T47D (cell line): ENCODE data around the gene MYO15B.

Experiments
- DNase-seq, 2 experiments: peaks; one replicate each; pipeline versions ENCODE4 v3.0.0 to v3.0.0-alpha.2; 2011 to 2012; ENCODE audit warnings: low read depth in 1 of 2, low spot score in 1 of 2
- JUND ChIP-seq: IDR thresholded peaks from 2 replicates; pipeline ENCODE4 v1.6.1; 2012; ENCODE audit warnings: low read depth
- in situ Hi-C: cut with HindIII; loops from 2 replicates; pipeline ENCODE4 v1.10.0; 2016; ENCODE audit warnings: low sequenced_read_pairs, low pct_unique_long_range_greater_than_20kb

MYO15B gene

GRCh38 chr17:75619506-75620431 lies 32.2 kb downstream of the MYO15B start:
- in situ Hi-C loops, result no loop called here
- no peak for TF ChIP-seq JUND
- peak in 1 of 2 experiments; percentile 50 for DNase-seq

DNA sequence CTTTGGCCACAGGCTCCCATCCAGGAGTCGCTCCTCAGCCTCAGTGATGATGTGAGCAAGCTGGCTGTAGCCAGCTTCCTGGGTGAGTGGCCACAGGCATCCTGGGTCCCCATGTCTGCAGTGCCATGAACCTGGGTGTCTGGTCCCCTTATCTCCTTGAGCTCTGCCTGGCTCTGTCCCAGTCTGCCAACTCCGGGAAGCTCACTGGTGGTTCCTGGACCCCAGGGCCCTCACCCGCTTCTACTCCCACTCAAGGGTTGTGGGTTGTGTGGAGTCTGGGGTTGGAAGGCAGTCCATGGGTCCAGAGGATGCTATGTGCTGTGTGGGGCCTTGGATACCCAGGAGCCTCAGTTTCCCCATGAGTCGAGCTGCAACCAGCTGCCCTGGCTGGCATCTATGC lies 33.9 kb downstream of the MYO15B start:
- in situ Hi-C loops, result no loop called here
- no peak for TF ChIP-seq JUND
- no peak for DNase-seq

DNA sequence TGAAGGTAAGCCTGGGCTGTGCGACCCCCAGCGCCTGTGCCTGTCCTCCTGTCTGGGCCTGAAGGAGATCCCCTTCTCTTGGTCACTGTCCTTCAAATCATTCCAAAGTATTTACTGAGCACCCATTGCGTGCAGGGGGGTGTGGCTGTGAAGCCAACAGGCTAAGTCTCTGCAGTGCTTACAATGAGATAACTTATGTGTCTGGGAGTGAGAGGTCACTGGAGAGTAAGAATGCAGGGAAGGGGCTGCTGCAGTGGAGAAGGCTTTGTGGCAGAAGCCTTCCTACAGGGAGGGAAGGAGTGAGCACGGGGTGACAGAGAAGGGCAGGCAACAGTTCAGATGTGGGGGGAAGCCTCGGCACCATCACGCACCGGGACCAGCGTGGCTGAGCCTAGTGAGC lies 34.5 kb downstream of the MYO15B start:
- no peak for TF ChIP-seq JUND
- no peak for DNase-seq
- in situ Hi-C loops, result no loop called here

GRCh38 chr17:75622771-75623273 lies 35.2 kb downstream of the MYO15B start:
- in situ Hi-C loops, result no loop called here
- DNase-seq, result no peak
- TF ChIP-seq JUND, result no peak

DNA sequence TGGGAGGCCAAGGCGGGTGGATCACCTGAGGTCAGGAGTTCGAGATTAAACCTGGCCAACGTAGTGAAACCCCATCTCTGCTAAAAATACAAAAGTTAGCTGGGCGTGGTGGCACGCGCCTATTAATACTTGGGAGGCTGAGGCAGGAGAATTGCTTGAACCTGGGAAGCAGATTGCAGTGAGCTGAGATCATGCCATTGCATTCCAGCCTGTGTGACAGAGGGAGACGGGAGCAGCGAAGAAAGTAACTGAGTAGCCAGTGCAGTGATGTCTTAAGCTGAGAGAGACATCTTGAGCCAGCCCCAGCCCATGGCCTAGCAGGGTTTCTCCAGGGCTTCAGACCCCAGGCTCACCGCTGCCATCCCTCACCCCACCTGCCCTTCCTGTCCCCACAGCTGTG lies 35.8 kb downstream of the MYO15B start:
- TF ChIP-seq JUND, result no peak

GRCh38 chr17:75624021-75624420 lies 36.4 kb downstream of the MYO15B start:
- DNase-seq, result no peak
- in situ Hi-C loops, result no loop called here
- TF ChIP-seq JUND, result no peak

More for the DNA sequence above, 35.8 kb downstream of the MYO15B start:
- DNase-seq, result no peak
- in situ Hi-C loops, result no loop called here

- in situ Hi-C loops, result no loop called here
- DNase-seq, result no peak
- no peak for TF ChIP-seq JUND
Measured at GRCh38 chr17:75624714-75625345, 37.2 kb downstream of the MYO15B start.

GRCh38 chr17:75625813-75626486 lies 38.4 kb downstream of the MYO15B start:
- DNase-seq, result peak; percentile 49 to 82
- TF ChIP-seq JUND, result no peak
- in situ Hi-C loops, result no loop called here

DNA sequence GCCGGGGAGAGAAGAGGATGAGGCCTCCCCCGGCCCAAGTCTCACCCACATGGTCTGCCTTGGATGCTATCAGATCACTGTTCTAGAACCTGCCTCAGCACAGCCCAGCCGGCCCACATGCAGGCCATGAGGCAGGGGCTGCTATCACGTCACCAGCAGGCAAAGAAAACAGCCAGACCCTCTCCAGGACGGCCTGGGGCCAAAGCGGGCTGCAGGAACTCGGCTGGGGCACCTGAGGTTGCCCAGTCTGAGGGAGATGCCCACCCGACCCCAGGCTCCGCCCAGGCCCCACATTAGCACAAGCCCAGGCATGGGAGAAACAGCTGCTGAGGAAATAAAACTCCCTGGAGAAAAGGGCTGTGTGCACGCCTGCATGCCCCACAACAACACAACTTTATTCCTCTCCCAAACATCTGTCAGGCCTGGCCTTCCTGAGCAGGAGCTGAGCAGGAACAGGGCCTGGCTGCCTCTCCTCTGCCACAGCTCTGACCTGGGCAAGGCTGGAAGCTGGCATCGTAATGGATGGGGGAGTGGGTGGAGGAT lies 39.0 kb downstream of the MYO15B start:
- TF ChIP-seq JUND, result no peak
- no peak for DNase-seq
- in situ Hi-C loops, result no loop called here

DNA sequence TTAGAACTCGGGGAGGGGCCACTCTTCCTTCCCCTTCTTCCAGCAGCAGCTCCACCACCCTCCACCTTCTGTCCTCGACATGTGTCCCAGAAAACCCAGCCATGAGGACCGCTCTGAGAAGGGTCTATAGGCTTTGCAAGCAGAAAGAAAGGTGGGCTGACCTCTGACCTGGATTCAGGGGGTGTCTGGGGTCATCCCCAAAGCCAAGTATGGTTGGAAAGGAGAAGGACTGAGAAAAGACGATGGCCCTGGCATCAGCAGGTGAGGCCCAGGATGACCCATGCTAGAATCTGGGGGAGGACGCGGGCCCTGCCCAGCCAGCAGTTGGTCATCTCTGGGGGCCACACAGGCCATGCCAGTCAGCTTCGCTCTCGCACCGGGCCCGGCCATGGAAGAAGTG lies 39.5 kb downstream of the MYO15B start:
- no peak for DNase-seq
- TF ChIP-seq JUND, result no peak
- in situ Hi-C loops, result no loop called here

DNA sequence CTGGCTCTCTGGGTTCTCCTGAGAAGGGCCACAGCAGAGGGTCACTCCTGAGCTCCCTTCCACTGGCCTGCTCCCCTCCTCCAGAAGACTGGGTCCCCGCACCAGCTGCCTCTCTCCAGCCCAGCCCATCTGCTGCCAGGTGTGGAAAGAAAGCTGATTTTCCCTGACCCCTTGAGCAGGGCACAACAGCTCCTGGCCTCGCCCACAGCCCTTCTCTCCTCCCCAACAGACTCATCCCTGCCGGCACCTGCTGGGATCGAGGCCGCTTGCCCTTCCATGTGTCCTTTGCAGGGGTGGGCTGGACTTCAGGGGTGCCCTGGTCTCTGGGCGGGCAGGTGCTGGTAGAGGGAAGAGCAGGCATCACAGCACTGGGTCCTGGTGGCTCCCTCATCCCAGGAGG lies 40.8 kb downstream of the MYO15B start:
- no peak for TF ChIP-seq JUND
- DNase-seq, result no peak
- in situ Hi-C loops, result no loop called here

GRCh38 chr17:75629157-75629556 lies 41.6 kb downstream of the MYO15B start:
- TF ChIP-seq JUND, result no peak
- no peak for DNase-seq
- in situ Hi-C loops, result no loop called here
